SU-DHL-6 (cell line): ENCODE data around the gene LHFPL3.

Experiments used
- H2AFZ ChIP-seq: fragments of 200-600 bp; sonication (generic); 2 replicates; pipeline ENCODE4 v1.6.1; 2014; ENCODE audit warnings: low read depth, mild to moderate bottlenecking, moderate library complexity, mixed read lengths, antibody characterized with exemption, low read length; ENCODE audit not compliant: severe bottlenecking
- H3F3A ChIP-seq: fragments of 200-600 bp; shearing (Covaris generic); 2 replicates; pipeline ENCODE4 v1.6.0; 2016; ENCODE audit warnings: antibody characterized with exemption, mild to moderate bottlenecking; ENCODE audit not compliant: insufficient read depth
- H3K27ac ChIP-seq: fragments of 200-600 bp; sonication (generic); 2 replicates; pipeline ENCODE4 v1.5.1; 2016; ENCODE audit warnings: low read depth, mild to moderate bottlenecking, low read length, moderate library complexity, mixed read lengths
- H3K27me3 ChIP-seq: fragments of 200-600 bp; sonication (generic), shearing (Covaris generic); 2 replicates; pipeline ENCODE4 v1.6.0; 2014; ENCODE audit warnings: mild to moderate bottlenecking, low read length
- H3K36me3 ChIP-seq: fragments of 200-600 bp; sonication (generic); 2 replicates; pipeline ENCODE4 v1.6.1; 2014; ENCODE audit warnings: mild to moderate bottlenecking, low read length, mixed read lengths
- H3K4me2 ChIP-seq: fragments of 300-600, 200-600 bp; shearing (Covaris generic), sonication (generic); 2 replicates; pipeline ENCODE4 v1.6.0; 2014; ENCODE audit warnings: low read length, low read depth, mild to moderate bottlenecking; ENCODE audit not compliant: poor library complexity, severe bottlenecking
- H3K4me3 ChIP-seq: fragments of 200-600 bp; sonication (generic); 2 replicates; pipeline ENCODE4 v1.5.1; 2014; ENCODE audit warnings: antibody characterized with exemption, low read length, mild to moderate bottlenecking, mixed read lengths; ENCODE audit not compliant: insufficient read depth, poor library complexity, severe bottlenecking
- H3K79me2 ChIP-seq: fragments of 200-600 bp; sonication (generic); 2 replicates; pipeline ENCODE4 v1.6.1; 2014; ENCODE audit warnings: mild to moderate bottlenecking, low read length, moderate library complexity; ENCODE audit not compliant: insufficient read depth
- H3K9ac ChIP-seq: fragments of 200-600 bp; sonication (generic); 2 replicates; pipeline ENCODE4 v1.7.0; 2014; ENCODE audit warnings: mild to moderate bottlenecking, low read length
- H3K9me2 ChIP-seq: fragments of 200-600 bp; sonication (generic); replicated peaks from 2 replicates; pipeline ENCODE4 v1.6.1; 2014; ENCODE audit warnings: low read length; ENCODE audit not compliant: insufficient read depth
- H3K9me3 ChIP-seq: fragments of 200-600 bp; sonication (generic); 2 replicates; pipeline ENCODE4 v1.6.1; 2014; ENCODE audit warnings: low read length, mixed read lengths; ENCODE audit not compliant: insufficient read depth
- H4K20me1 ChIP-seq: fragments of 200-600 bp; sonication (generic); 2 replicates; pipeline ENCODE4 v1.6.1; 2014; ENCODE audit warnings: low read depth, mild to moderate bottlenecking, antibody characterized with exemption, low read length, moderate library complexity, mixed read lengths
- EZH2phosphoT487 ChIP-seq: fragments of 200-600 bp; sonication (generic), shearing (Covaris generic); conservative IDR thresholded peaks from 2 replicates; pipeline ENCODE4 v1.6.1; 2018; ENCODE audit warnings: mild to moderate bottlenecking, antibody characterized with exemption, low read length, moderate library complexity, mixed read lengths
- TF ChIP-seq, protein P1 (sequence below): fragments of 200-600 bp; sonication (generic); IDR thresholded peaks from one replicate; pipeline ENCODE4 v1.5.1; 2017; ENCODE audit warnings: antibody characterized with exemption, mild to moderate bottlenecking, low read length, moderate library complexity; ENCODE audit not compliant: insufficient read depth, poor library complexity, severe bottlenecking

Gene LHFPL3

GRCh38 chr7:104415700-104416099, 87.3 kb downstream of the LHFPL3 start:
- H3K27me3 ChIP-seq = no peaks in the 10 kb centered on the region

DNA sequence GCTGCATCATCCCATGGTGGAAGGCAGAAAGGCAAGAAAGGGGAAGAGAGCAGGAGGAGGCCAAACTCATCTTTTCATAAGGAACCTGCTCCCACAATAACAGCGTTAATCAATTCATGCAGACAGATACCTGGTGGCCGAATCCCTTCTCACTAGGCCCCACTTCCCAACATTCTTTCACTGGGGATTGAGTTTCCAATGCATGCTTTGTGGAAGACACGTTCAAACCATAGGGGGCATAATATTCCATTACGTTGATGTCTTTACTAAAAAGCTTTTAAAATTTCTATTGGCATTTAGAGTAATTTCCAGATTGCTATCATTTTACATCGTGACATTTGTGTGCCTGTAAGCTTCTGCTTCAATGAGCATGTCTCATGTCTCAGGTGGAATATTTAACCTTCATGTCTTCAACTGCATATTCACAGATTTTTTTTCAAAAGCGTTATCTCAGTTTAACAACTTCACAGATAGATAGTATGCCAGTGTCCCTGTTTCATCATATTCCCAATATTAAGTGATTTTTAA, 88.5 kb downstream of the LHFPL3 start:
- H3K27me3 ChIP-seq = no peaks in the 10 kb centered on the region
- H3K9me3 ChIP-seq = no peaks in the 10 kb centered on the region
- TF ChIP-seq, protein P1, sequence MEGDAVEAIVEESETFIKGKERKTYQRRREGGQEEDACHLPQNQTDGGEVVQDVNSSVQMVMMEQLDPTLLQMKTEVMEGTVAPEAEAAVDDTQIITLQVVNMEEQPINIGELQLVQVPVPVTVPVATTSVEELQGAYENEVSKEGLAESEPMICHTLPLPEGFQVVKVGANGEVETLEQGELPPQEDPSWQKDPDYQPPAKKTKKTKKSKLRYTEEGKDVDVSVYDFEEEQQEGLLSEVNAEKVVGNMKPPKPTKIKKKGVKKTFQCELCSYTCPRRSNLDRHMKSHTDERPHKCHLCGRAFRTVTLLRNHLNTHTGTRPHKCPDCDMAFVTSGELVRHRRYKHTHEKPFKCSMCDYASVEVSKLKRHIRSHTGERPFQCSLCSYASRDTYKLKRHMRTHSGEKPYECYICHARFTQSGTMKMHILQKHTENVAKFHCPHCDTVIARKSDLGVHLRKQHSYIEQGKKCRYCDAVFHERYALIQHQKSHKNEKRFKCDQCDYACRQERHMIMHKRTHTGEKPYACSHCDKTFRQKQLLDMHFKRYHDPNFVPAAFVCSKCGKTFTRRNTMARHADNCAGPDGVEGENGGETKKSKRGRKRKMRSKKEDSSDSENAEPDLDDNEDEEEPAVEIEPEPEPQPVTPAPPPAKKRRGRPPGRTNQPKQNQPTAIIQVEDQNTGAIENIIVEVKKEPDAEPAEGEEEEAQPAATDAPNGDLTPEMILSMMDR = no peak
- no peak for TF ChIP-seq EZH2phosphoT487
- no peak overlapping the region for H2AFZ ChIP-seq
- H3K79me2 ChIP-seq = no peaks in the 10 kb centered on the region
- H3K9me2 ChIP-seq = no peaks in the 10 kb centered on the region
- H4K20me1 ChIP-seq = no peaks in the 10 kb centered on the region
- H3K4me3 ChIP-seq = no peak overlapping the region
- no peak overlapping the region for H3K4me2 ChIP-seq
- H3F3A ChIP-seq = no peaks in the 10 kb centered on the region
- H3K36me3 ChIP-seq = no peaks in the 10 kb centered on the region
- H3K9ac ChIP-seq = no peak overlapping the region
- H3K27ac ChIP-seq = no peak overlapping the region

More at GRCh38 chr7:104415700-104416099, 87.3 kb downstream of the LHFPL3 start:
- no peak for TF ChIP-seq EZH2phosphoT487
- TF ChIP-seq, protein P1 = no peak
- H3K4me3 ChIP-seq = no peak overlapping the region
- H2AFZ ChIP-seq = no peak overlapping the region
- no peaks in the 10 kb centered on the region for H3K79me2 ChIP-seq
- H3K9ac ChIP-seq = no peak overlapping the region
- no peak overlapping the region for H3K27ac ChIP-seq
- no peaks in the 10 kb centered on the region for H3K36me3 ChIP-seq
- no peaks in the 10 kb centered on the region for H3F3A ChIP-seq
- no peaks in the 10 kb centered on the region for H3K9me3 ChIP-seq
- H3K9me2 ChIP-seq = no peaks in the 10 kb centered on the region
- H3K4me2 ChIP-seq = no peak overlapping the region
- no peaks in the 10 kb centered on the region for H4K20me1 ChIP-seq

DNA sequence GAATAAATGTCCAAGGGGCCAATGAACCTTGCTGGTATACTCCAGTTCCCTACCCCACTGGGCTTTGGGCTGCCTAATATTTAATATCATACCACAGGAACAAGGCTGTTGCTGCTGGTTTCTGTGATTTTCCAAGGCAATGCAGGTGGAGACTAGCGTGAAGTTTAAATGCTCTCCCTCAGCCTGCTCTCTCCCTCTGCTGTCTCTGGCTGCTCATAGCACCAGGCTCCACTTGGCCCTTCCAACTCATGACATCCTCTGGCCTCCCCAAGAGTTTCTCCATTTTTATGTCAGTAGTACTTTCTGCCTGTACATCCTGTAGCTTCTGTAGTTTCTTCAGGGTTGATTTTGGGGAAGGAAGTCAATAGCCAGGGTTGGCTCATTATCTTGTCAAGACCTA, 103.5 kb downstream of the LHFPL3 start:
- Histone ChIP-seq H3K9ac (no peak overlapping the region), H3K36me3 (no peaks in the 10 kb centered on the region), H3K27ac (no peak overlapping the region), H3F3A (no peaks in the 10 kb centered on the region), H3K4me3 (no peak overlapping the region), H3K27me3 (no peaks in the 10 kb centered on the region), H3K79me2 (no peaks in the 10 kb centered on the region), H4K20me1 (no peaks in the 10 kb centered on the region), H3K9me3 (no peaks in the 10 kb centered on the region), H3K9me2 (no peaks in the 10 kb centered on the region), H3K4me2 (no peak overlapping the region), H2AFZ (no peak overlapping the region)
- TF ChIP-seq, protein P1 = no peak
- TF ChIP-seq EZH2phosphoT487 = no peak
